ENCODE measurements around the gene PLXND1.
A peak's percentile ranks its signal among the peaks of the same experiment; 100 is the strongest.

The PLXND1 gene

GRCh38 chr3:129606636-129607390 is at the start of gene PLXND1:
PLXND1 (minus strand) TSS chr3:129606676; CDS start chr3:129606639, 37 bp downstream.
- TF ChIP-seq CTCF (IDR thresholded peaks at IDR 0.05; ENCODE audit: insufficient read depth, low read depth, low read length, missing control alignments) = no peak
- H3K4me3 ChIP-seq (ENCODE audit: low read depth, low read length) = peak within 1 kb of the TSS; percentile 50
- DNase-seq (ENCODE audit: low read depth) = no peak

- no peak for TF ChIP-seq CTCF (IDR thresholded peaks at IDR 0.05; ENCODE audit: insufficient read depth, low read depth, low read length, missing control alignments)
- H3K4me3 ChIP-seq (ENCODE audit: low read depth, low read length) = no peak overlapping the region
- no peak for DNase-seq (ENCODE audit: low read depth)
Measured at GRCh38 chr3:129655291-129655700, 48.8 kb upstream of the PLXND1 start.

- no peak overlapping the region for H3K4me3 ChIP-seq (ENCODE audit: low read depth, low read length)
- TF ChIP-seq CTCF (IDR thresholded peaks at IDR 0.05; ENCODE audit: insufficient read depth, low read depth, low read length, missing control alignments) = no peak
Measured at GRCh38 chr3:129654131-129654530, 47.7 kb upstream of the PLXND1 start.

GRCh38 chr3:129653019-129653418 is 46.5 kb upstream of the PLXND1 start:
- H3K4me3 ChIP-seq (ENCODE audit: low read depth, low read length) = no peak overlapping the region
- DNase-seq (ENCODE audit: low read depth) = no peak
- TF ChIP-seq CTCF (IDR thresholded peaks at IDR 0.05; ENCODE audit: insufficient read depth, low read depth, low read length, missing control alignments) = no peak

More at GRCh38 chr3:129654131-129654530, 47.7 kb upstream of the PLXND1 start:
- no peak for DNase-seq (ENCODE audit: low read depth)

- no peak for DNase-seq (ENCODE audit: low read depth)
- H3K4me3 ChIP-seq (ENCODE audit: low read depth, low read length) = no peak overlapping the region
- no peak for TF ChIP-seq CTCF (IDR thresholded peaks at IDR 0.05; ENCODE audit: insufficient read depth, low read depth, low read length, missing control alignments)
Measured at GRCh38 chr3:129651435-129652202, 45.1 kb upstream of the PLXND1 start.

- peak; percentile 75 for DNase-seq (ENCODE audit: low read depth)
- H3K4me3 ChIP-seq (ENCODE audit: low read depth, low read length) = no peak overlapping the region
- peak; percentile 64 for TF ChIP-seq CTCF (IDR thresholded peaks at IDR 0.05; ENCODE audit: insufficient read depth, low read depth, low read length, missing control alignments)
Measured at GRCh38 chr3:129650256-129650872, 43.9 kb upstream of the PLXND1 start.
